SK-N-SH treated with all-trans-retinoic acid at 6 μM for 48 hours (cell line): ENCODE data around the gene NUTF2.

Experiments used
- ARNTL ChIP-seq: fragments of 450-650 bp; formaldehyde crosslinking; IDR thresholded peaks from 2 replicates; pipeline ENCODE4 v1.5.0; 2020; ENCODE audit warnings: low read depth, mild to moderate bottlenecking, moderate library complexity, borderline replicate concordance
- GLIS3 ChIP-seq: fragments of 250-450 bp; sonication (Bioruptor Pico); IDR thresholded peaks from 2 replicates; pipeline ENCODE4 v1.5.0; 2020; ENCODE audit warnings: mild to moderate bottlenecking, moderate library complexity
- OSR1 ChIP-seq: fragments of 250-450 bp; sonication (Bioruptor Pico); IDR thresholded peaks from 2 replicates; pipeline ENCODE4 v1.8.0; 2022; ENCODE audit warnings: moderate library complexity, mild to moderate bottlenecking, inconsistent platforms
- PPARA ChIP-seq: fragments of 250-450 bp; sonication (Bioruptor Pico); IDR thresholded peaks from 2 replicates; pipeline ENCODE4 v1.5.0; 2020; ENCODE audit warnings: mild to moderate bottlenecking, borderline replicate concordance
- RARB ChIP-seq: fragments of 250-450 bp; sonication (Bioruptor Pico); IDR thresholded peaks from 2 replicates; pipeline ENCODE4 v1.8.0; 2021; ENCODE audit warnings: mild to moderate bottlenecking, moderate library complexity
- TOX ChIP-seq: fragments of 250-450 bp; sonication (Bioruptor Pico); IDR thresholded peaks from 2 replicates; pipeline ENCODE4 v1.8.0; 2021; ENCODE audit warnings: mild to moderate bottlenecking, moderate library complexity, borderline replicate concordance
- ZFP3 ChIP-seq: fragments of 250-450 bp; sonication (Bioruptor Pico); IDR thresholded peaks from 2 replicates; pipeline ENCODE4 v1.5.0; 2020; ENCODE audit warnings: mild to moderate bottlenecking, moderate library complexity
- ZFP30 ChIP-seq: fragments of 450-650 bp; formaldehyde crosslinking; IDR thresholded peaks from 2 replicates; pipeline ENCODE4 v1.5.0; 2022; ENCODE audit warnings: mild to moderate bottlenecking, moderate library complexity
- TF ChIP-seq, protein P1 (sequence below): fragments of 250-450 bp; sonication (Bioruptor Pico); IDR thresholded peaks from 2 replicates; pipeline ENCODE4 v1.8.0; 2020; ENCODE audit warnings: mild to moderate bottlenecking, moderate library complexity, borderline replicate concordance
- TF ChIP-seq, protein P2 (sequence below): fragments of 250-450 bp; sonication (Bioruptor Pico); IDR thresholded peaks from 2 replicates; pipeline ENCODE4 v1.8.0; 2021; ENCODE audit warnings: low read depth, mild to moderate bottlenecking, moderate library complexity, borderline replicate concordance
- TF ChIP-seq, protein P3 (sequence below): fragments of 250-450 bp; sonication (Bioruptor Pico); IDR thresholded peaks from 2 replicates; pipeline ENCODE4 v1.5.1; 2020; ENCODE audit warnings: low read depth, mild to moderate bottlenecking, moderate library complexity

DNA sequence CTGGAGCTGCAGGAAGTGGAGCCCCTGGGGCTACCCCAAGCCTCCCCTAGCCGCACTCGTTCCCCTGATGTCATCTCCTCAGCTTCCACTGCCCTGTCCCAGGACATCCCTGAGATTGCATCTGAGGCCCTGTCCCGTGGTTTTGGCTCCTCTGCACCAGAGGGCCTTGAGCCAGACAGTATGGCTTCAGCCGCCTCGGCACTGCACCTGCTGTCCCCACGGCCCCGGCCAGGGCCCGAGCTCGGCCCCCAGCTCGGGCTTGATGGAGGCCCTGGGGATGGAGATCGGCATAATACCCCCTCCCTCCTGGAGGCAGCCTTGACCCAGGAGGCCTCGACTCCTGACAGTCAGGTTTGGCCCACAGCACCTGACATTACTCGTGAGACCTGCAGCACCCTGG, 33.9 kb downstream of the NUTF2 start:
- TF ChIP-seq, protein P1, sequence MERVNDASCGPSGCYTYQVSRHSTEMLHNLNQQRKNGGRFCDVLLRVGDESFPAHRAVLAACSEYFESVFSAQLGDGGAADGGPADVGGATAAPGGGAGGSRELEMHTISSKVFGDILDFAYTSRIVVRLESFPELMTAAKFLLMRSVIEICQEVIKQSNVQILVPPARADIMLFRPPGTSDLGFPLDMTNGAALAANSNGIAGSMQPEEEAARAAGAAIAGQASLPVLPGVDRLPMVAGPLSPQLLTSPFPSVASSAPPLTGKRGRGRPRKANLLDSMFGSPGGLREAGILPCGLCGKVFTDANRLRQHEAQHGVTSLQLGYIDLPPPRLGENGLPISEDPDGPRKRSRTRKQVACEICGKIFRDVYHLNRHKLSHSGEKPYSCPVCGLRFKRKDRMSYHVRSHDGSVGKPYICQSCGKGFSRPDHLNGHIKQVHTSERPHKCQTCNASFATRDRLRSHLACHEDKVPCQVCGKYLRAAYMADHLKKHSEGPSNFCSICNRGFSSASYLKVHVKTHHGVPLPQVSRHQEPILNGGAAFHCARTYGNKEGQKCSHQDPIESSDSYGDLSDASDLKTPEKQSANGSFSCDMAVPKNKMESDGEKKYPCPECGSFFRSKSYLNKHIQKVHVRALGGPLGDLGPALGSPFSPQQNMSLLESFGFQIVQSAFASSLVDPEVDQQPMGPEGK, result no peak
- TF ChIP-seq GLIS3 (CRISPR knock-in tag), result no peak
- TF ChIP-seq OSR1 (CRISPR knock-in tag), result no peak
- no peak for TF ChIP-seq ZFP3 (CRISPR knock-in tag)
- TF ChIP-seq, protein P2, sequence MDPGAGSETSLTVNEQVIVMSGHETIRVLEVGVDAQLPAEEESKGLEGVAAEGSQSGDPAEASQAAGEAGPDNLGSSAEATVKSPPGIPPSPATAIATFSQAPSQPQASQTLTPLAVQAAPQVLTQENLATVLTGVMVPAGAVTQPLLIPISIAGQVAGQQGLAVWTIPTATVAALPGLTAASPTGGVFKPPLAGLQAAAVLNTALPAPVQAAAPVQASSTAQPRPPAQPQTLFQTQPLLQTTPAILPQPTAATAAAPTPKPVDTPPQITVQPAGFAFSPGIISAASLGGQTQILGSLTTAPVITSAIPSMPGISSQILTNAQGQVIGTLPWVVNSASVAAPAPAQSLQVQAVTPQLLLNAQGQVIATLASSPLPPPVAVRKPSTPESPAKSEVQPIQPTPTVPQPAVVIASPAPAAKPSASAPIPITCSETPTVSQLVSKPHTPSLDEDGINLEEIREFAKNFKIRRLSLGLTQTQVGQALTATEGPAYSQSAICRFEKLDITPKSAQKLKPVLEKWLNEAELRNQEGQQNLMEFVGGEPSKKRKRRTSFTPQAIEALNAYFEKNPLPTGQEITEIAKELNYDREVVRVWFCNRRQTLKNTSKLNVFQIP (CRISPR knock-in tag), result no peak
- TF ChIP-seq RARB (CRISPR knock-in tag), result no peak
- TF ChIP-seq, protein P3, sequence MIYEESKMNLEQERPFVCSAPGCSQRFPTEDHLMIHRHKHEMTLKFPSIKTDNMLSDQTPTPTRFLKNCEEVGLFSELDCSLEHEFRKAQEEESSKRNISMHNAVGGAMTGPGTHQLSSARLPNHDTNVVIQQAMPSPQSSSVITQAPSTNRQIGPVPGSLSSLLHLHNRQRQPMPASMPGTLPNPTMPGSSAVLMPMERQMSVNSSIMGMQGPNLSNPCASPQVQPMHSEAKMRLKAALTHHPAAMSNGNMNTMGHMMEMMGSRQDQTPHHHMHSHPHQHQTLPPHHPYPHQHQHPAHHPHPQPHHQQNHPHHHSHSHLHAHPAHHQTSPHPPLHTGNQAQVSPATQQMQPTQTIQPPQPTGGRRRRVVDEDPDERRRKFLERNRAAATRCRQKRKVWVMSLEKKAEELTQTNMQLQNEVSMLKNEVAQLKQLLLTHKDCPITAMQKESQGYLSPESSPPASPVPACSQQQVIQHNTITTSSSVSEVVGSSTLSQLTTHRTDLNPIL (CRISPR knock-in tag), result no peak
- TF ChIP-seq TOX, result no peak
- TF ChIP-seq ZFP30 (CRISPR knock-in tag), result no peak
- TF ChIP-seq PPARA (CRISPR knock-in tag), result no peak
- no peak for TF ChIP-seq ARNTL
